Tibial artery (tissue), 4 donors: Measurements from ENCODE around the gene SLC39A11.
"Not testable (repeated sequence)": the region's sequence is repeated elsewhere in the genome, so short reads cannot be mapped to it uniquely, and the experiment has no call there.

ENCODE experiments used
- DNase-seq, 2 donors: peaks; one replicate each; pipeline ENCODE4 v3.0.0-alpha.2; 2019
- H3K27ac ChIP-seq, 2 donors: fragments of 200-600 bp; sonication (generic) in 1 of 2; 1 replicate in 1 of 2; 2 replicates in 1 of 2; pipeline ENCODE4 v1.5.1; 2018 to 2019; ENCODE audit warnings: mild to moderate bottlenecking in 1 of 2
- H3K27me3 ChIP-seq, 2 donors: fragments of 200-600 bp; sonication (generic) in 1 of 2; one replicate each; pipeline versions ENCODE4 v1.5.1 to v1.6.0; 2016 to 2019
- H3K36me3 ChIP-seq, 3 donors: fragments of 200-600 bp; sonication (generic) in 2 of 3; one replicate each; pipeline ENCODE4 v1.5.1; 2016 to 2019; ENCODE audit warnings: mild to moderate bottlenecking in 2 of 3
- H3K4me1 ChIP-seq, 4 donors: fragments of 200-600 bp; sonication (generic) in 2 of 4; 1 replicate in 3 of 4; 2 replicates in 1 of 4; pipeline ENCODE4 v1.5.1; 2016 to 2019
- H3K4me3 ChIP-seq, 2 donors: fragments of 200-600 bp; sonication (generic) in 1 of 2; 1 replicate in 1 of 2; 2 replicates in 1 of 2; pipeline ENCODE4 v1.5.1; 2018 to 2019; ENCODE audit warnings: mild to moderate bottlenecking in 2 of 2
- H3K9me3 ChIP-seq, 3 donors: fragments of 200-600 bp; sonication (generic) in 1 of 3; one replicate each; pipeline ENCODE4 v1.5.1; 2016 to 2019
- intact Hi-C: fragments of 100-400 bp; cut with DNase I; formaldehyde crosslinking; loops from one replicate; pipeline ENCODE4 v1.15.0; 2023; ENCODE audit warnings: low total_unique reads
- TF ChIP-seq, protein P1 (sequence below), 2 experiments: fragments of 200-600 bp in 1 of 2; fragments of 450-650 bp in 1 of 2; IDR thresholded peaks; one replicate each; pipeline ENCODE4 v1.5.1; 2017 to 2019; ENCODE audit warnings: antibody characterized with exemption in 2 of 2, mild to moderate bottlenecking in 1 of 2, moderate library complexity in 1 of 2

The SLC39A11 gene

DNA sequence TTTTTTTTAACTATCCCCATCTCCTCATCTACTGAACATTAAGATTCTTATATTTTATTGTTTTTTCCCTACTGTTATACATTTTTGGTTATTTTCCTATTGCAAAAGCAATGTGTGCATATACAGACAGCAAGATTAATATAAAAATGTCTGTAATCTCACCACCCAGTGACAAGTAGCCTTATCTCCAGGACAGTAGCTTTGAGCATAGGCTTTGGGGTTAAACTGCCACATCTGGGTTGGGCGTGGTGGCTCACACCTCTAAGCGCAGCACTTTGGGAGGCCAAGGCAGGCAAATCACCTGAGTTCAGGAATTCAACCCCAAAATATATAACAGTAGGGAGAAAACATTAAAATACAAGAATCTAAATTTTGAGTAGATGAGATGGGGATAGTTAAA lies 44.9 kb upstream of the SLC39A11 start:
- H3K36me3 ChIP-seq, result no peaks in the 10 kb centered on the region
- H3K9me3 ChIP-seq, result no peaks in the 10 kb centered on the region
- intact Hi-C loops, result no loop called here
- peaks cover 0 to 4% of the 10 kb centered on the region in 2 donors for H3K27me3 ChIP-seq
- no peak overlapping the region for H3K27ac ChIP-seq
- DNase-seq, result no peak
- H3K4me3 ChIP-seq, result no peak overlapping the region
- TF ChIP-seq, protein P1, sequence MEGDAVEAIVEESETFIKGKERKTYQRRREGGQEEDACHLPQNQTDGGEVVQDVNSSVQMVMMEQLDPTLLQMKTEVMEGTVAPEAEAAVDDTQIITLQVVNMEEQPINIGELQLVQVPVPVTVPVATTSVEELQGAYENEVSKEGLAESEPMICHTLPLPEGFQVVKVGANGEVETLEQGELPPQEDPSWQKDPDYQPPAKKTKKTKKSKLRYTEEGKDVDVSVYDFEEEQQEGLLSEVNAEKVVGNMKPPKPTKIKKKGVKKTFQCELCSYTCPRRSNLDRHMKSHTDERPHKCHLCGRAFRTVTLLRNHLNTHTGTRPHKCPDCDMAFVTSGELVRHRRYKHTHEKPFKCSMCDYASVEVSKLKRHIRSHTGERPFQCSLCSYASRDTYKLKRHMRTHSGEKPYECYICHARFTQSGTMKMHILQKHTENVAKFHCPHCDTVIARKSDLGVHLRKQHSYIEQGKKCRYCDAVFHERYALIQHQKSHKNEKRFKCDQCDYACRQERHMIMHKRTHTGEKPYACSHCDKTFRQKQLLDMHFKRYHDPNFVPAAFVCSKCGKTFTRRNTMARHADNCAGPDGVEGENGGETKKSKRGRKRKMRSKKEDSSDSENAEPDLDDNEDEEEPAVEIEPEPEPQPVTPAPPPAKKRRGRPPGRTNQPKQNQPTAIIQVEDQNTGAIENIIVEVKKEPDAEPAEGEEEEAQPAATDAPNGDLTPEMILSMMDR (IDR thresholded peaks at IDR 0.05), result no peak
- H3K4me1 ChIP-seq, result no peaks in the 10 kb centered on the region

DNA sequence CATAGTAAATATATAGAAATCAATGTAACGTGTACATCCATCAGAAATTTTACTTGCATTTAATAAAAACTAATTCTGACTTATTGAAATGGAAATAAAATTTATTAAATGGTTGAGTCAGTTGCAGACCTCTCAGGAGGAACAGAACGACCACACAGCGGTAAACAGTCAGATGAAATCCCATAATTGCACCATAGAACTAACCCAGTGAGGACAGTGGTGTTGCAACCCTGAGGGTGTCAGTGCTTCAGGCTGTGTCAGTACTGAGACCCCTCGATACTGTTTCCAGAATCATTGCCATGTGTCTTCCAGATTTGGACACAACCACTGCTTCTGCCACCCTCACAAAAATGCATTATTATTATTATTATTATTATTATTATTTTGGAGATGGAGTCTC lies 43.3 kb upstream of the SLC39A11 start:
- DNase-seq, result no peak
- TF ChIP-seq, protein P1 (IDR thresholded peaks at IDR 0.05), result no peak
- Histone ChIP-seq H3K9me3 (no peaks in the 10 kb centered on the region), H3K27me3 (peaks cover 0 to 4% of the 10 kb centered on the region in 2 donors), H3K27ac (no peak overlapping the region), H3K4me1 (no peaks in the 10 kb centered on the region), H3K4me3 (no peak overlapping the region), H3K36me3 (no peaks in the 10 kb centered on the region)
- intact Hi-C loops, result no loop called here

DNA sequence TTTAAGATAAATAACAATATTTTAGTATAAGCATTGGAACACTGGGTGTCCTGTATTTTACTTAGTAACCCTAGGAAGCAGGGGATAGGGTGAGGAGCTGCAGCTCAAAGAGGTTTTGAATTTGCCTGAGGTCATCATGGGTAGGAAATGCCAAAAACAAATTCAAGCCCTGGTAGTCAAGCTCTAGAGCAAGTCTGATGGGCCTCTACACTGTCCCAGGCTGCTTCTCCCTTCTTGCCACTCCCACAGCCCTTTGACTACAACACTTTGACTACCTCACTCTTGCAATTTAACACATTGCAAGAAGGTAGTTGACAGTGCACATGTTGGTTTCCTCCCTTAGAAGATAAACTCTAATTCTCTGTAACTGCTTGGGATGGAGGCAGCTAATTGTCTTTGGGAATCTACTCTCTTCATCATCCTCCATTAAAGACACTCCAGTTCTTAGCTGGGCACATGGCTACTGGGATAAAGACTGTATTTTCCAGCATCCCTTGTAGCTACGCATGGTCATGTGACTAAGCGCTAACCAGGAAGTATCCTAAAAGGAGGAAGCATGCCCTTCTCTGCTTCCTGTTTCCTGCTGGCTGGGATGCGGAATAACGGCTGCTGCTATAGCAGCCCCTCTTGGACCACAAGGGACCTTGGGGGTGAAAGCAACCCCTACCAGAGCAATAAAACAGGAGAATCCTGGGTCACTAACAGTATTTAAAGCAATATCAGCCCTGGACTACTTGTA lies 41.6 kb upstream of the SLC39A11 start:
- Histone ChIP-seq H3K4me1 (no peaks in the 10 kb centered on the region), H3K27me3 (peaks cover 0 to under 1% of the 10 kb centered on the region in 2 donors), H3K4me3 (no peak overlapping the region), H3K36me3 (no peaks in the 10 kb centered on the region), H3K27ac (no peak overlapping the region), H3K9me3 (no peaks in the 10 kb centered on the region)
- no peak for DNase-seq
- TF ChIP-seq, protein P1 (IDR thresholded peaks at IDR 0.05), result no peak
- intact Hi-C loops, result no loop called here

DNA sequence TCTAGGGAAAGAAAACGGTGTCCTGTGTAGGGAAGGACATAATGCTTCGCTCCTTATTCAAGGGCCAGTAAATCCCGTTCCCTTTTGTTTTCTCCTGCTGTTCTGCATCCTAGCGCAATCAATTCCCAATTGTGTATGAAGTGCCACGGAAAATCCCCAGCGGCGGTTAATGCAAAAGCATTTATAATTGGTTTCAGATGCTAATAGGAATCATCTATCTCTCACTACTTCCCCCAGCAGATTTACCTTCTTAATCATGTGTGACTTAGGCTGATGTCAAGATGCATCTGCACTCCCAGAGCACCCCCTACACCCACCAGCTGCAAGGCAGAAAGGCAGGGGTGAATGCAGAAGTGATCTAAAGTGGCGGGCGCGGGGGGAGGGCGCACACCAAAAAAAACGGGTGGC lies 39.6 kb upstream of the SLC39A11 start:
- Histone ChIP-seq H3K27me3 (no peaks in the 10 kb centered on the region), H3K4me3 (no peak overlapping the region), H3K27ac (no peak overlapping the region), H3K4me1 (no peaks in the 10 kb centered on the region), H3K36me3 (no peaks in the 10 kb centered on the region), H3K9me3 (no peaks in the 10 kb centered on the region)
- TF ChIP-seq, protein P1 (IDR thresholded peaks at IDR 0.05), result no peak
- intact Hi-C loops, result no loop called here
- no peak for DNase-seq

DNA sequence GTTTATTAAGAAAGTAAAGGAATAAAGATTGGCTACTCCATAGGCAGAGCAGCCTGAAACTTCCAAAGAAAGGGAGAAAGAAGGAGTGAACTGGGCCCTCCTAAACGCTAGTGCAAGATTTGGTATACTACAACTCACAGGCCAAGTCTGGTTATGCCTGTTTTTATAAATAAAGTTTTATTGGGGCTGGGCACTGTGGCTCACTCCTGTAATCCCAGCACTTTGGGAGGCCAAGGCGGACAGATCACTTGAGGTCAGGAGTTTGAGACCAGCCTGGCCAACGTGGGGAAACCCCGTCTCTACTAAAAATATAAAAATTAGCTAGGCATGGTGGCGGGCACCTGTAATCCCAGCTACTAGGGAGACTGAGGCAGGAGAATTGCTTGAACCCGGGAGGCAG lies 39.0 kb upstream of the SLC39A11 start:
- DNase-seq, H3K9me3 ChIP-seq, H3K27me3 ChIP-seq, intact Hi-C loops, H3K36me3 ChIP-seq, H3K27ac ChIP-seq, H3K4me3 ChIP-seq, H3K4me1 ChIP-seq: not testable (repeated sequence)

DNA sequence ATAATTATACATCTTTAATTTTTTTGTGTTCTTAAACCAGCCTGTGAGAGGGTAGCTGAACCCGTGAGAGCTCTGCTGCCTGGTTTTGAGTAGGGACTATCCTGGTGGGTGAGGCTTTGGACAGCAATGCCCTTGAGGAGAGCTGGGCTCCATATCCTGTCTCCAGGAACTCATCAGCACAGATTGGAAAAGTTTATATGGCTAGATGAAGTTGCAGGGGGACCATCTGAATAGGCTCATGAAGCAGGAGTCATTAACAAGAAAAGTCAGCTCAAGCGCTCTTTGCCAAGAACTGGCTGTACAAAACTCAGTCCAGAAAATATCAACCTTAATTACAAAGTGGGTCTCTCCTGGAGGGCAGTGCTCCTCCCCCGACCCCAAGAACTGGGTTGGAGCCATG lies 38.5 kb upstream of the SLC39A11 start:
- no peaks in the 10 kb centered on the region for H3K27me3 ChIP-seq
- no peaks in the 10 kb centered on the region for H3K9me3 ChIP-seq
- H3K4me1 ChIP-seq, result no peaks in the 10 kb centered on the region
- no peak overlapping the region for H3K4me3 ChIP-seq
- TF ChIP-seq, protein P1 (IDR thresholded peaks at IDR 0.05), result no peak
- no peak for DNase-seq
- no peaks in the 10 kb centered on the region for H3K36me3 ChIP-seq
- intact Hi-C loops, result no loop called here
- no peak overlapping the region for H3K27ac ChIP-seq
